Measurements from ENCODE around the gene COMMD4.

The COMMD4 gene

GRCh38 chr15:75360856-75361255 is 25.0 kb downstream of the COMMD4 start:
- Histone ChIP-seq H3K9me2 (replicated peaks; ENCODE audit: insufficient read depth, low read length) (no peaks in the 10 kb centered on the region), H3K79me2 (ENCODE audit: insufficient read depth, low read length) (no peaks in the 10 kb centered on the region), H3K9ac (ENCODE audit: low read length) (no peak overlapping the region), H3K27ac (ENCODE audit: low read depth, low read length) (no peak overlapping the region), H3K4me2 (ENCODE audit: low read depth, low read length, poor library complexity, severe bottlenecking) (no peak overlapping the region), H3K27me3 (ENCODE audit: low read length) (no peaks in the 10 kb centered on the region), H3K9me3 (ENCODE audit: insufficient read depth, low read length) (no peaks in the 10 kb centered on the region), H3F3A (ENCODE audit: insufficient read depth) (no peaks in the 10 kb centered on the region), H3K4me3 (ENCODE audit: insufficient read depth, low read length, poor library complexity, severe bottlenecking) (no peak overlapping the region), H2AFZ (ENCODE audit: low read depth, low read length, severe bottlenecking) (no peak overlapping the region), H4K20me1 (ENCODE audit: low read depth, low read length) (no peaks in the 10 kb centered on the region), H3K36me3 (ENCODE audit: low read length) (no peaks in the 10 kb centered on the region)
- TF ChIP-seq EZH2phosphoT487 (conservative IDR thresholded peaks at IDR 0.05; ENCODE audit: low read length) (no peak), CTCF (IDR thresholded peaks at IDR 0.05; ENCODE audit: insufficient read depth, low read length, poor library complexity, severe bottlenecking) (no peak)

DNA sequence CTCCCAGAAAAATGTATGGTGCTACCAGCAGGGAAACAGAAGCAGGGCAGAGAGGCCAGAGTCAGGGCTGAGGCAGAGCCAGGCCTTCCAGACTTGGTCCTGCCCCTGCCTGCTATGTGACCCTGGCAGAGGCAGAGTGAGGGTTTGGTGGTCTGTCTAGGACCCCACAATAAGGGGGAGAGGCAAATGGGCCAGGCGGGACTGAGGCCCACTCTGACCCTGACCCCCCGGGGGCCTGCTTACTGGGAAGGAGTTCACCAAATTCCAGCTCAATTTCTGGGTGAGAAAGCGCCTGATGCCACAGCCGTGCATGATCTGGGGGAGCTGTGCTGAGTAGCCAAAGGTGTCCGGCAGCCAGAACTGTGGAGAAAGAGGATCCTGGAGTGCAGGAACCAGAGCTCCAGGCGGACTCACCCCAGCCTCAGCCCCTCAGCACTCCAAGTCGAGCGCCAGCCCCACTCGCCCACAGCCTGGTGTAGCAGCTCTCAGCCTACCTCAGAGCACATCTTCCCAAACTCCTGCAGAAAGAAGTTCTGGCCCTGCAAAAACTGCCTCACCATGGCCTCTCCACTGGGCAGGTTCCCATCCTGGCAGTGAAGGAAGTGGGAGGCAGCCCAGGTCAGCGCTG is 25.6 kb downstream of the COMMD4 start:
- H4K20me1 ChIP-seq (ENCODE audit: low read depth, low read length) = no peaks in the 10 kb centered on the region
- no peaks in the 10 kb centered on the region for H3K36me3 ChIP-seq (ENCODE audit: low read length)
- no peak overlapping the region for H3K9ac ChIP-seq (ENCODE audit: low read length)

DNA sequence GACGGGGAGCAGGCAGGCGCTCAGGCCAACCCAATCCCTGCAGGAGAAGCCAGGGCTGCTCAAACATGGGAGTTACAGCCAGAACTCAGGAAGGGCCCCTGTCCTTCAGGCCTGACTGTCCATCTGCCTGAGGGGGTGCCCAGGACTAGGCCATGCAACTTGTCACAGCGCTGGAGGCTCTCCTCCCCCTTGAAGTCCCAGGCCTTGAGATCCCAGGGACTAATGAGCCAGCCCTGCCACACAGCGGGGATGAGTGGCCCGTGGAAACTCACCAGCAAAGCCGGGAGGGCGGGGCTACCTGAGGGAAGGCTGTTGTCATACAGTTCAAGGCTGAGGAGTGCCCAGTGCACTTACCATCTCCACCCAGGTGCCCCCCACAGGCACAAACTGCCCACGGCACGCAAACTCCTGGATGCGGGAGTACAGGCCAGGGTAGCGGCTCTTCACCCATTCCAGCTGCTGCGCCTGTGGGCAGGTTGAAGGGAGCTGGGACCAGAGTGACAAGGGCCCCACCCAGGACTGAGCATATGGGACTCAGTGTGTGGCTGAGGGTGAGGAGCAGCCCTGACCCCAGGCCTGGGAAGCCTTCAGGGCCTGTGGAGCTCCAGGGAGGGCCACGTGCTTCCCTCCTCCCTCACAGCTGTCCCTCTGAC is 26.3 kb downstream of the COMMD4 start:
- no peaks in the 10 kb centered on the region for H3K9me3 ChIP-seq (ENCODE audit: insufficient read depth, low read length)
- no peak for TF ChIP-seq CTCF (IDR thresholded peaks at IDR 0.05; ENCODE audit: insufficient read depth, low read length, poor library complexity, severe bottlenecking)
- TF ChIP-seq EZH2phosphoT487 (conservative IDR thresholded peaks at IDR 0.05; ENCODE audit: low read length) = no peak
- no peaks in the 10 kb centered on the region for H3K9me2 ChIP-seq (replicated peaks; ENCODE audit: insufficient read depth, low read length)
- H3K4me2 ChIP-seq (ENCODE audit: low read depth, low read length, poor library complexity, severe bottlenecking) = no peak overlapping the region
- H3K27me3 ChIP-seq (ENCODE audit: low read length) = no peaks in the 10 kb centered on the region
- no peak overlapping the region for H3K27ac ChIP-seq (ENCODE audit: low read depth, low read length)
- no peaks in the 10 kb centered on the region for H3K79me2 ChIP-seq (ENCODE audit: insufficient read depth, low read length)
- H3K4me3 ChIP-seq (ENCODE audit: insufficient read depth, low read length, poor library complexity, severe bottlenecking) = no peak overlapping the region
- no peaks in the 10 kb centered on the region for H4K20me1 ChIP-seq (ENCODE audit: low read depth, low read length)
- H2AFZ ChIP-seq (ENCODE audit: low read depth, low read length, severe bottlenecking) = no peak overlapping the region
- no peaks in the 10 kb centered on the region for H3K36me3 ChIP-seq (ENCODE audit: low read length)
- H3F3A ChIP-seq (ENCODE audit: insufficient read depth) = no peaks in the 10 kb centered on the region
- H3K9ac ChIP-seq (ENCODE audit: low read length) = no peak overlapping the region

More for the DNA sequence above, 25.6 kb downstream of the COMMD4 start:
- H3K79me2 ChIP-seq (ENCODE audit: insufficient read depth, low read length) = no peaks in the 10 kb centered on the region
- H3K4me2 ChIP-seq (ENCODE audit: low read depth, low read length, poor library complexity, severe bottlenecking) = no peak overlapping the region
- H3K27me3 ChIP-seq (ENCODE audit: low read length) = no peaks in the 10 kb centered on the region
- H3F3A ChIP-seq (ENCODE audit: insufficient read depth) = no peaks in the 10 kb centered on the region
- TF ChIP-seq EZH2phosphoT487 (conservative IDR thresholded peaks at IDR 0.05; ENCODE audit: low read length) = no peak
- TF ChIP-seq CTCF (IDR thresholded peaks at IDR 0.05; ENCODE audit: insufficient read depth, low read length, poor library complexity, severe bottlenecking) = no peak
- H2AFZ ChIP-seq (ENCODE audit: low read depth, low read length, severe bottlenecking) = no peak overlapping the region
- H3K9me2 ChIP-seq (replicated peaks; ENCODE audit: insufficient read depth, low read length) = no peaks in the 10 kb centered on the region
- no peak overlapping the region for H3K4me3 ChIP-seq (ENCODE audit: insufficient read depth, low read length, poor library complexity, severe bottlenecking)
- no peaks in the 10 kb centered on the region for H3K9me3 ChIP-seq (ENCODE audit: insufficient read depth, low read length)
- H3K27ac ChIP-seq (ENCODE audit: low read depth, low read length) = no peak overlapping the region
